NCI-H146 treated with DMSO at 0.1 percent for 48 hours (cell line): Measurements from ENCODE around the gene TECTB.
"Not testable (repeated sequence)": the region's sequence is repeated elsewhere in the genome, so short reads cannot be mapped to it uniquely, and the experiment has no call there.

Source experiments
- DNase-seq: peaks from one replicate; lab custom pipeline; 2025; ENCODE audit not compliant: unreplicated experiment; lab: John Stamatoyannopoulos, UW

The TECTB gene

DNA sequence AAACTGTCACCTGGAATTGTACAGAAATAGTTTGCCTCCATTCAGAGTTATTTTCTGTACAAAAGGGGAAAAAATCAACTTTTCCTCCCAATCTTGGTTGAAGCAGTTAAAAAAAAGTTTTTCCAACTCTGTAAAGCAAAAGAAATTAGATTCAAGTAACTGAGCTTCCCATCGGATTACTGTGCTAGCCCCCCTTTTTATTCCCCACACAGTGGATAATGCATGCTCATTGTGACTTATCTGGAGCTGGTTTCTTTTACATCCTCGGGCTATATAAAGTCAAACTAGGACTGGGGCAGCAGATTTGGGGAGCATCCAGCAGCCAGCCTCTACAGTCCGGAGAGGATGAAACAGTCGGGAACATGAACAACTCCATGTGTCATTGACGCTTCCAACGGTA lies at the start of gene TECTB:
TSS of gene TECTB (plus strand) at position 301 of the 400 bp plus-strand sequence. CDS start 335 bp downstream, outside the sequence.
- DNase-seq = no peak

GRCh38 chr10:112235141-112235540 lies 48.1 kb upstream of the TECTB start:
- no peak for DNase-seq

DNA sequence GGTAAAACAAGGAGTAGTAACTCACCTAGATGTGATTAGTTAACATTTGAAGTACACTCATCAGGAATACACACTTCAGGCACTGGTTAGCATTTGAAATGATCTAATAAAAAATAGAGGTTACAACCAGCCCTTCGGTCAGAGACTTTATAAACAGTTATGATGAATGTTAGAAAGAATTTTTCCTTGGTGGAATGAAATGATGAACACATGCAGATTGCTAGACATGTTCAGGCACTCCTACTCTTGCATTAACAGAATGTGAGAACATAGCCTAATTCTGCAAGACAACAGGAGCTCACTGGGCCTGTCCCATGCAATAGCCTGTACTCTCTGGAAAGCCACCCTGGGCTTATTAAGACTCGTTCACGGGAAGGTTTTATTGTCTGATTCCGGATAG lies 47.3 kb upstream of the TECTB start:
- no peak for DNase-seq

GRCh38 chr10:112236486-112236885 lies 46.7 kb upstream of the TECTB start:
- no peak for DNase-seq

DNA sequence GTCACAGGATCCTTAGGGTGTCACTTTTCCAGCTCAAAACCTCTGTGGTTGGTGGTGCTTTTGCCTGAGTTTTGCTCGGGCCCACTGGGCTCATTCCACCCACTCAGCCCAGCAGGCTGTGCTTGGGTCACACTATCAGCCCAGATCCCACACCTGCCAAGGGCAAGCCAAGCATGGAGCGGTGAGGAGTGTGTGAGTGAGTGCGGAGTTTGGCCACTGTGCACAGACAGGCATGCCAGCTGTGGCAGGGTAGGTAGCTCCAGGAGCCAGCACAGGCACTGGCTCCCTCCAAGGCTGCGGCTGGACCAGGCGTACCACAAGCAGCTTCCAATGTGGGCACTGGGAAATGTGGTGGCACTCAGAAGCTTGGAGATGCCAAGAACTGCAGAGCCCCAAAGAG lies 43.9 kb upstream of the TECTB start:
- DNase-seq = no peak

DNA sequence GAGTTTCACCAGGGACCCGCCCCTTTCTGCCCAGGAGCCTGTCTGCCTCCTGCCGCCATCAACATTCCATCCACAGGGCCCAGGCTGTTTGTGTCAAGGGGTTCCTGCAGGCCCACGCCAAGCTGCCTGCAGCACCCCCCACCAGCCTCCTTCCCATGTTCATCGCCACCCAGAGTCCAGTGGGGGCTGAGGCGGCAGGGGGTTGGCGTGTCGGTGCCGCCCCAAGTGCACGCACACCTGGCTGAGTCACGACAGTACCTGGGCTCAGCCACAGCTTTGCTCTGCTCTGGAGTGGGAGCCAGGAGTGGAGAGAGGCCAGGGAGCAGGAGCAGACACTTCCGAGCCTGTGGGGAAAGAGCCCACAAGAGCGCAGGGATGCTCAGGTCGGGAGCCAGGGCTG lies 42.8 kb upstream of the TECTB start:
- DNase-seq = no peak

DNA sequence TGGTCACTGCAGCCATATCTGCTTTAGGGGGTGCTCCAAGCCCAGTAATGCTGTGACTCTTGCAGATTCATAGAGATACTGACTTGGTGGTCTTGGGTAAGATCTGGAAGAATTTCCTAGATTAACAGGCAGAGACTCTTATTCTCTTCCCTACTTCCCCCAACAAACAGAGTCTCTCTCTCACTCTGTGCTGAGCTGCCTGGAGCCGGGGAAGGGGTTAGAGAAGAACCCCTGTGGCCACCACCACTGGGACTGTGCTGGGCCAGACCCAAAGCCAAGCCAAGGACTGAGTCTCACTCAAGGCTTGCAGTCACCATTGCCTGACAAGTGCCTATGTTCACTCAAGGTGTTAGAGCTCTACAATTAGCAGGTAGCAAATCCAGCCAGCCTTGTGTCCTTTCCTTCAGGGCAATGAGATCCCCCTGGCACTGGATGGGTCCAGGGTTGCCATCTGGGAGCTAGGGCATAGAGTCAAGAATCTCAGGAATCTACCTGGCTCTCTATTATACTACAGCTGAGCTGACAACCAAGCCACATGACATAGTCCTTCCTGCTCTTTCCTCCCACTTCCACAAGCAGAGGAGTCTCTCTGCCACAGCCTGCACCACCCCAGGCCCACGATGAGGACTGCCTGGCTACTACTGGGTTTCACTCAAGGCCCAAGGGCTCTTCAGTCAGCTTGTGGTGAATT lies 41.4 kb upstream of the TECTB start:
- DNase-seq = no peak

- no peak for DNase-seq
These were observed 40.4 kb upstream of the TECTB start for GRCh38 chr10:112242769-112243168.

DNA sequence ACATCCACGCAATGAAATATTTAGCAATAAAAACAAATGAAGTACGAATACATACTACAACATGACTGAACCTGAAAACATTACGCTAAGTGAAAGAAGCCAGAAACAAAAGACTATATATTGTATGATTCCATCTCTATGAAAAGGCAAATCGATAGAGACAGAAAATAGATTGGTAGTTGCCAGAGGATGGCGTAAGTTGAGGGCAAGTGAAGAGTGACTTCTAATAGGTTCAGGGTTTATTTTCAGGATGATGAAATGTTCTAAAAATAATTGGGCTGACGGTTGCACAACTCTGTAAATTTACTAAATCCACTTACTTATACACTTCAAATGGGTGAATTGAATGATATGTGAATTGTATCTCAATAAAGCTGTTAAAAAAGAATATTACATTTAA lies 39.5 kb upstream of the TECTB start:
- no peak for DNase-seq

- no peak for DNase-seq
These were observed 39.0 kb upstream of the TECTB start for GRCh38 chr10:112244197-112244596.

- no peak for DNase-seq
These were observed 35.4 kb upstream of the TECTB start for GRCh38 chr10:112247791-112248190.

- DNase-seq = no peak
These were observed 34.5 kb upstream of the TECTB start for GRCh38 chr10:112248584-112249295.

- DNase-seq = no peak
These were observed 33.5 kb upstream of the TECTB start for GRCh38 chr10:112249722-112250121.

DNA sequence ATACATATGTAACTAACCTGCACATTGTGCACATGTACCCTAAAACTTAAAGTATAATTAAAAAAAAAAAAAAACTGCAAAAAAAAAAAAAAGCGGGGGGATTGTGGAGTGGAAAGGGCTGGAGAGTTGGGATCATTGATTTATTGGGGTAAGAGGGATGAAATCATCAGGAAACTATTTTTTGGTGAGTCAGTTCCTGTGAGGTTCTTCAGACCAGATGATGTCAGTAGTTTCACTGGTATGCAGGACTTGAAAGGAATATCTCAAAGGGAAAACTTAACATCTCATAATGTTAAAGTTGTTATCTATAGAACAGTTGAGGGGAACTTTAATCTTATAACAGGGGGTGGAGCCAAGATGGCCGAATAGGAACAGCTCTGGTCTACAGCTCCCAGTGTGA lies 32.6 kb upstream of the TECTB start:
- no peak for DNase-seq

DNA sequence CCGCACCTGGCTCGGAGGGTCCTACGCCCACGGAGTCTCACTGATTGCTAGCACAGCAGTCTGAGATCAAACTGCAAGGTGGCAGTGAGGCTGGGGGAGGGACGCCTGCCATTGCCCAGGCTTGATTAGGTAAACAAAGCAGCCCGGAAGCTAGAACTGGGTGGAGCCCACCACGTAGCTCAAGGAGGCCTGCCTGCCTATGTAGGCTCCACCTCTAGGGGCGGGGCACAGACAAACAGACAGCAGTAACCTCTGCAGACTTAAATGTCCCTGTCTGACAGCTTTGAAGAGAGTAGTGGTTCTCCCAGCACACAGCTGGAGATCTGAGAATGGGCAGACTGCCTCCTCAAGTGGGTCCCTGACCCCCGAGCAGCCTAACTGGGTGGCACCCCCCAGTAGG lies 32.0 kb upstream of the TECTB start:
- not testable (repeated sequence) for DNase-seq

GRCh38 chr10:112258407-112258806 lies 24.8 kb upstream of the TECTB start:
- DNase-seq = no peak

GRCh38 chr10:112259688-112260087 lies 23.5 kb upstream of the TECTB start:
- no peak for DNase-seq

GRCh38 chr10:112260831-112261230 lies 22.4 kb upstream of the TECTB start:
- no peak for DNase-seq

GRCh38 chr10:112261281-112261822 lies 21.8 kb upstream of the TECTB start:
- DNase-seq = no peak

DNA sequence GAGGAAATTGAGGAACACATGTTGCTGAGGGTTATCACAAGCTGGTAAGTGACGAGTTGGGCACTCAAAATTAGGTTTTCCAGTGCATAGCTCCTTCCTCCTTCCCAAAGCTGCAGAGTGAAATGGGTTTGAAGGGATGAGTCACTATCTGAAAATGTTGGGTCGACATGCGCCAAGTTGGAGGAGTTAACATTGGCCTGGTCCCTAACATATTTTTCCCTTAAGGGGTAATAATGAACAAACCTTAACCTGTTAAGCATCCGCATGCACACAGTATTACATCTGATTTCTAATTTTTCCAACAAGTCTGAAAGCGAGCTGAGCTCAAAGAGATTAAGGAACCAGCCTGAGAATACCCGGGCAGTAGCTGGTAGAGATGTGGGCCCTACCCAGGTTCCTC lies 20.7 kb upstream of the TECTB start:
- no peak for DNase-seq

DNA sequence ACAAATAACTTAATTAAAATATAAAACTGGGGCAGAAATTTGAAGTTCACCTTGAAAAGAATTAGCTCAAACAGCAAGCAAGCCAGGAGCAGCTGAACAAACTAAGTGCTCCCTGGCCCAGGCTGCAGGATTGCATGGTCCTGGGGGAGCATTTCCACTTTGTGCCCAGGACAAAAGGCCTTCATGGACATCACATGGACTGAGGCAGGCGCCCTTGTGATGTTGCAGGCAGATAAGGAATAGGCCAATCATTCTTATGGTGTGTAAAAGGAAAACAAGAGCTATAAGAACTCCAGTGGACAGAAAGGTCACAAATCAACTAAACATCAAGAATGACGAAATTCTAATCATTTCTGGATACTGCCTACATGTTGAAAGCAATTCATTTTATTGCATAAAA lies 17.5 kb upstream of the TECTB start:
- no peak for DNase-seq

DNA sequence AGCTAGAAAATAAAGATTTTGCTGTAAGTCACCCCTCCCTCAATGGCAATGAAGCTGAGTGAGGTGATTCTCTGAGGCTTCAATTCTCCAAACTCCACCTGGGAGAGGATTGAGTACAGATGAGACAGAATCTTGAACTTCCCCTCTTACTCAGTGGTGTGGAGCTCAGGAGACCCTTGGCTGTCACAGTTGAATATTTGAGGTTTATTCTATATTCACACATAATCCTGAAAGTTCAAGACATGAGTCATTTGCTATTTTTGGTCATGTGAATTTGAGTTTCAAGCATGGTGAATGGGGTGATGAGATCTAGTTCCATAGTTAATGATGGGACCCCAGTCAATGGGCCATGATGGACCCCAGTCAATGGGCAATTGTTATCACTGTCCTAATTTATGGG lies 13.9 kb upstream of the TECTB start:
- no peak for DNase-seq
